ENCODE data around the gene SGK1.

Gene SGK1

GRCh38 chr6:134251320-134251719 is 66.6 kb downstream of the SGK1 start:
- no peaks in the 10 kb centered on the region for H3K27me3 ChIP-seq (ENCODE audit: control insufficient read depth, low read length)
- TF ChIP-seq CTCF (IDR thresholded peaks at IDR 0.05; ENCODE audit: low read depth, low read length, poor library complexity, severe bottlenecking) (no peak), EZH2phosphoT487 (IDR thresholded peaks at IDR 0.05; ENCODE audit: borderline replicate concordance, low read length) (no peak)
- H3K27ac ChIP-seq (ENCODE audit: low read depth, low read length): no peak overlapping the region
- H3K9me3 ChIP-seq (ENCODE audit: control insufficient read depth, insufficient read depth, low read length): no peaks in the 10 kb centered on the region
- no peak overlapping the region for H3K4me3 ChIP-seq (ENCODE audit: low read length)
- no peaks in the 10 kb centered on the region for H4K20me1 ChIP-seq (ENCODE audit: control insufficient read depth, insufficient read depth, low read depth, low read length)
- no peaks in the 10 kb centered on the region for H3K9me2 ChIP-seq (replicated peaks; ENCODE audit: control insufficient read depth, low read length)
- H3K36me3 ChIP-seq (ENCODE audit: control insufficient read depth, low read length): no peaks in the 10 kb centered on the region
- H3F3A ChIP-seq (ENCODE audit: control insufficient read depth, insufficient read depth): peaks cover 9% of the 10 kb centered on the region
- H3K4me1 ChIP-seq (ENCODE audit: control insufficient read depth, low read length): peaks cover 46% of the 10 kb centered on the region
- H3K79me2 ChIP-seq (ENCODE audit: control insufficient read depth, low read length): no peaks in the 10 kb centered on the region
- no peak overlapping the region for H3K4me2 ChIP-seq (ENCODE audit: low read length)

GRCh38 chr6:134250776-134251175 is 67.1 kb downstream of the SGK1 start:
- no peak overlapping the region for H3K4me2 ChIP-seq (ENCODE audit: low read length)
- H3K36me3 ChIP-seq (ENCODE audit: control insufficient read depth, low read length): no peaks in the 10 kb centered on the region

GRCh38 chr6:134249759-134250602 is 67.9 kb downstream of the SGK1 start:
- Histone ChIP-seq H3K4me3 (ENCODE audit: low read length) (no peak overlapping the region), H3F3A (ENCODE audit: control insufficient read depth, insufficient read depth) (peaks cover 20% of the 10 kb centered on the region), H3K27ac (ENCODE audit: low read depth, low read length) (no peak overlapping the region), H3K4me1 (ENCODE audit: control insufficient read depth, low read length) (peaks cover 59% of the 10 kb centered on the region), H3K9me3 (ENCODE audit: control insufficient read depth, insufficient read depth, low read length) (no peaks in the 10 kb centered on the region), H3K4me2 (ENCODE audit: low read length) (peak overlapping the region; percentile 19), H3K79me2 (ENCODE audit: control insufficient read depth, low read length) (no peaks in the 10 kb centered on the region), H3K9me2 (replicated peaks; ENCODE audit: control insufficient read depth, low read length) (no peaks in the 10 kb centered on the region), H3K27me3 (ENCODE audit: control insufficient read depth, low read length) (no peaks in the 10 kb centered on the region), H4K20me1 (ENCODE audit: control insufficient read depth, insufficient read depth, low read depth, low read length) (no peaks in the 10 kb centered on the region), H3K36me3 (ENCODE audit: control insufficient read depth, low read length) (no peaks in the 10 kb centered on the region)
- no peak for TF ChIP-seq CTCF (IDR thresholded peaks at IDR 0.05; ENCODE audit: low read depth, low read length, poor library complexity, severe bottlenecking)
- TF ChIP-seq EZH2phosphoT487 (IDR thresholded peaks at IDR 0.05; ENCODE audit: borderline replicate concordance, low read length): no peak

More at GRCh38 chr6:134250776-134251175, 67.1 kb downstream of the SGK1 start:
- Histone ChIP-seq H3K9me3 (ENCODE audit: control insufficient read depth, insufficient read depth, low read length) (no peaks in the 10 kb centered on the region), H4K20me1 (ENCODE audit: control insufficient read depth, insufficient read depth, low read depth, low read length) (no peaks in the 10 kb centered on the region), H3F3A (ENCODE audit: control insufficient read depth, insufficient read depth) (peaks cover 13% of the 10 kb centered on the region), H3K4me1 (ENCODE audit: control insufficient read depth, low read length) (peaks cover 51% of the 10 kb centered on the region), H3K79me2 (ENCODE audit: control insufficient read depth, low read length) (no peaks in the 10 kb centered on the region), H3K4me3 (ENCODE audit: low read length) (no peak overlapping the region), H3K9me2 (replicated peaks; ENCODE audit: control insufficient read depth, low read length) (no peaks in the 10 kb centered on the region), H3K27ac (ENCODE audit: low read depth, low read length) (no peak overlapping the region), H3K27me3 (ENCODE audit: control insufficient read depth, low read length) (no peaks in the 10 kb centered on the region)
- TF ChIP-seq EZH2phosphoT487 (IDR thresholded peaks at IDR 0.05; ENCODE audit: borderline replicate concordance, low read length) (no peak), CTCF (IDR thresholded peaks at IDR 0.05; ENCODE audit: low read depth, low read length, poor library complexity, severe bottlenecking) (no peak)

All from DOHH2 (cell line).